Type B pancreatic cell (in vitro differentiated cells): ENCODE measurements around the gene CKM. TPM values are rescaled to one million over a fixed set of nuclear protein-coding genes. Genes with fewer than 3 reads are reported as not detected.

Experiments
- DNase-seq: peaks from one replicate; pipeline ENCODE4 v3.0.0; 2021; ENCODE audit warnings: mixed read lengths; ENCODE audit not compliant: unreplicated experiment; ENCODE audit errors: extremely low spot score
- H3K27ac Mint-ChIP-seq: 2 replicates; pipeline ENCODE4 v1.8.0; 2021; ENCODE audit warnings: mild to moderate bottlenecking, mixed read lengths
- H3K27me3 Mint-ChIP-seq: 2 replicates; pipeline ENCODE4 v1.8.0; 2021; ENCODE audit warnings: mixed read lengths
- H3K36me3 Mint-ChIP-seq: 2 replicates; pipeline ENCODE4 v1.8.0; 2021; ENCODE audit warnings: mixed read lengths
- H3K4me1 Mint-ChIP-seq: one replicate; pipeline ENCODE4 v1.8.0; 2021; ENCODE audit warnings: mixed read lengths; ENCODE audit not compliant: unreplicated experiment
- H3K4me3 Mint-ChIP-seq: 2 replicates; pipeline ENCODE4 v1.8.0; 2021; ENCODE audit warnings: mild to moderate bottlenecking, mixed read lengths
- H3K9me3 Mint-ChIP-seq: 2 replicates; pipeline ENCODE4 v1.8.0; 2021; ENCODE audit warnings: mixed read lengths
- total RNA-seq: library from RNA; stranded (reverse); gene quantifications from 2 replicates; pipeline ENCODE4 v1.2.1, GENCODE V29; 2021; ENCODE audit warnings: low replicate concordance
- TF ChIP-seq, protein P1 (sequence below): fragments of 200-600 bp; sonication (generic); conservative IDR thresholded peaks from 2 replicates; pipeline ENCODE4 v1.5.0; 2021; ENCODE audit warnings: antibody characterized with exemption, mild to moderate bottlenecking

The CKM gene
- total RNA-seq, 1 donor from 2014 or later: 0.24 TPM

DNA sequence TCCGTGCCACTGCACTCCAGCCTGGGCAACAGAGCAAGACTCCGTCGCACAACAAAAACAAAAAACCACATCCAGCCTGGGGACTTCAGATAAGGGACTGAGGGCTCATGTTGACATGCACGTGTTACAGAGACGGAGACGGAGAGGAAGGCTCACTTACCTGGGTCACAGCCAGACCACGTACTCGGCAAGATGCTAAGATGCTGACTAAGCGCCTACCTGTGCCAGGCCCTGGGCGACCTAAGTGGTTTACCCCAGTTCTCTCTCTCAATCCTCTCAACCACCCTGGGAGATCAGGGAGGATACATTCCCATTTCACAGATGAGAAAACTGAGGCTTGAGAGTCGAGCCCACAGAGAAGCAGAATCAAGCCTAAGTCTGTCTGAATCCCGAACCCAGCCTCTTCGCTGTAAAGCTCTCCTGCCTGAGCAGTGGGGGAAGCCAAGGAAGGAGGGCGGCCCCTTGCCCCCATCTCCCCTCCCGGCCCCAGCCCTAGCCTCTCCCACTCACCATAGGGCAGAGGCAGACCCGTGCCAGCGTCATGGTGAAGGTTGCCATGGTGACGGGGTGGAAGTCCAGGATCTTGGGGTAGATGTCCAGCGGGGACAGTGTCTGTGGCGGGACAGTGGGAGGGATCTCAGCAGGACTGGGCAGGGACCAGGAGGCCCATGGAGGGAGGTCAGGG is 34.2 kb upstream of the CKM start:
- no peaks in the 10 kb centered on the region for H3K9me3 Mint-ChIP-seq
- H3K4me3 Mint-ChIP-seq: no peak overlapping the region
- no peaks in the 10 kb centered on the region for H3K4me1 Mint-ChIP-seq
- peaks cover 8% of the 10 kb centered on the region for H3K36me3 Mint-ChIP-seq
- DNase-seq: no peak
- TF ChIP-seq, protein P1, sequence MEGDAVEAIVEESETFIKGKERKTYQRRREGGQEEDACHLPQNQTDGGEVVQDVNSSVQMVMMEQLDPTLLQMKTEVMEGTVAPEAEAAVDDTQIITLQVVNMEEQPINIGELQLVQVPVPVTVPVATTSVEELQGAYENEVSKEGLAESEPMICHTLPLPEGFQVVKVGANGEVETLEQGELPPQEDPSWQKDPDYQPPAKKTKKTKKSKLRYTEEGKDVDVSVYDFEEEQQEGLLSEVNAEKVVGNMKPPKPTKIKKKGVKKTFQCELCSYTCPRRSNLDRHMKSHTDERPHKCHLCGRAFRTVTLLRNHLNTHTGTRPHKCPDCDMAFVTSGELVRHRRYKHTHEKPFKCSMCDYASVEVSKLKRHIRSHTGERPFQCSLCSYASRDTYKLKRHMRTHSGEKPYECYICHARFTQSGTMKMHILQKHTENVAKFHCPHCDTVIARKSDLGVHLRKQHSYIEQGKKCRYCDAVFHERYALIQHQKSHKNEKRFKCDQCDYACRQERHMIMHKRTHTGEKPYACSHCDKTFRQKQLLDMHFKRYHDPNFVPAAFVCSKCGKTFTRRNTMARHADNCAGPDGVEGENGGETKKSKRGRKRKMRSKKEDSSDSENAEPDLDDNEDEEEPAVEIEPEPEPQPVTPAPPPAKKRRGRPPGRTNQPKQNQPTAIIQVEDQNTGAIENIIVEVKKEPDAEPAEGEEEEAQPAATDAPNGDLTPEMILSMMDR: no peak
- H3K27ac Mint-ChIP-seq: no peak overlapping the region
- H3K27me3 Mint-ChIP-seq: no peaks in the 10 kb centered on the region

DNA sequence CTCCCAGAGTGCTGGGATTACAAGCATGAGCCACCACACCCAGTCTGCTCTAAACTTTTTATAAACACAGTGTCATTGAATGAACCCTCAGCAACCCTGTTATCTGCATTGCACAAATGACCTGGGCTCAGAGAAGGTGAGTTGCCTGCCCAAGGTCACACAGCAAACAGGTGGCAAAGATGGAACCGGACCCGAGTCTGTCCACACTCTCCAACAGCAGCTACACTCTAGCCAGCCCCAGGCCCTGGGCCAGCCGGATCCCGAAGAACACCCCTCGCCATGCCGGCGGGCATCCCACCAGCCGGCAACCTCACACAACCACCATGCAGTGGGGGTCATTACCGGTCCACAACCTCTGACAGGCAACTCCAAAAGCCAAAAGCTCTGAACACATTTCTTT is 33.2 kb upstream of the CKM start:
- no peak for DNase-seq
- H3K4me1 Mint-ChIP-seq: no peaks in the 10 kb centered on the region
- no peaks in the 10 kb centered on the region for H3K9me3 Mint-ChIP-seq
- peaks cover 5% of the 10 kb centered on the region for H3K36me3 Mint-ChIP-seq
- TF ChIP-seq, protein P1: no peak
- no peak overlapping the region for H3K27ac Mint-ChIP-seq
- no peaks in the 10 kb centered on the region for H3K27me3 Mint-ChIP-seq
- no peak overlapping the region for H3K4me3 Mint-ChIP-seq

DNA sequence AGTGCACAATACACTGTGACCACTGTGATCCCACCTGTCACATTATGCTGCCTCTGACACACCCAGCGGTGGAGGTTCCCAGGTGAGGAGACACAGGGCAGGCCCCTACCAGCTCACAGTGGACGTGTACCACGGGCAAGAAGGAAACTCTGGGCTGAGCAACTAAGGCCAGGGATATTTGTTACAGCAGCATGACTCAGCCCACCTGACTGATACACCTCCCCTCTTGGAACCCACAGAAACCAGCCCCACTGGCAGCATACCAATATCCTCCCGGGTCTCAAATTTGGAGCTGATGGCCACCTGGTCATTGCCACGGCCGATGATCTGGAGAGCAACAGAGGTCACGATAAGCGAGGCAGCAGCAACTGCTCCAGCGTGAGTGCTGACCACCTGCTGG is 32.7 kb upstream of the CKM start:
- no peak overlapping the region for H3K27ac Mint-ChIP-seq

DNA sequence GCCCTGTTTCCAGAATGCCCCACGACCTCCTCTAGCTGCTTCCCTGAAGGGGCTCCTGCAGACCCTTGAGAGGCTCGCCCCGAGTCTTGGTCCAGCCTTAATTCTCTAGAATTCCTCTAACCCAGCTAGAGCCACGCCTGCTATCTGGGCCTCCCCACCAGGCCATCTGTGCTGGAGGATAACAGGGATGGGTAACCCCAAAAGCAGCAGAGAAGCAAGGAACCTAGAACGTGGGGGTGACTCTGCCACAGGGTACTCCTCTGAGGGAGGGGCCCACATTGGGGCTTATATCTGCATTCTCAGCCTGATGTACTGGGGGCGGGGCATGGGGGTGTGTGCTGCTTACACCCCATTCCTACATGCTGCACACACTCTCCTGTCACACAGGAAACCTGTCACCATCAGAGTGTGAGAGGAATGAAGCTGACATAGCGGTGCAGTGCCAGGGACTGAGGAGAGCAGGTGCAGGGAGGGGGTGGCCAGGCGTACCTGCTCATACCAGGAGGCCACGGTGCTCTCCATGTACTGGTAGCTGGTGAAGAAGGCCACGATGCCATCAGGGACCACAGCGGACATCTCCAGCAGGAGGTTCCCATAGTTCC is 31.7 kb upstream of the CKM start:
- H3K27me3 Mint-ChIP-seq: no peaks in the 10 kb centered on the region
- peaks cover 7% of the 10 kb centered on the region for H3K36me3 Mint-ChIP-seq
- H3K4me3 Mint-ChIP-seq: no peak overlapping the region
- no peak for DNase-seq
- H3K9me3 Mint-ChIP-seq: no peaks in the 10 kb centered on the region
- TF ChIP-seq, protein P1: no peak
- no peaks in the 10 kb centered on the region for H3K4me1 Mint-ChIP-seq
- no peak overlapping the region for H3K27ac Mint-ChIP-seq

More for the DNA sequence above, 32.7 kb upstream of the CKM start:
- peaks cover 7% of the 10 kb centered on the region for H3K36me3 Mint-ChIP-seq
- no peaks in the 10 kb centered on the region for H3K9me3 Mint-ChIP-seq
- H3K4me1 Mint-ChIP-seq: no peaks in the 10 kb centered on the region
- no peaks in the 10 kb centered on the region for H3K27me3 Mint-ChIP-seq
- no peak for DNase-seq
- TF ChIP-seq, protein P1: no peak
- H3K4me3 Mint-ChIP-seq: no peak overlapping the region

DNA sequence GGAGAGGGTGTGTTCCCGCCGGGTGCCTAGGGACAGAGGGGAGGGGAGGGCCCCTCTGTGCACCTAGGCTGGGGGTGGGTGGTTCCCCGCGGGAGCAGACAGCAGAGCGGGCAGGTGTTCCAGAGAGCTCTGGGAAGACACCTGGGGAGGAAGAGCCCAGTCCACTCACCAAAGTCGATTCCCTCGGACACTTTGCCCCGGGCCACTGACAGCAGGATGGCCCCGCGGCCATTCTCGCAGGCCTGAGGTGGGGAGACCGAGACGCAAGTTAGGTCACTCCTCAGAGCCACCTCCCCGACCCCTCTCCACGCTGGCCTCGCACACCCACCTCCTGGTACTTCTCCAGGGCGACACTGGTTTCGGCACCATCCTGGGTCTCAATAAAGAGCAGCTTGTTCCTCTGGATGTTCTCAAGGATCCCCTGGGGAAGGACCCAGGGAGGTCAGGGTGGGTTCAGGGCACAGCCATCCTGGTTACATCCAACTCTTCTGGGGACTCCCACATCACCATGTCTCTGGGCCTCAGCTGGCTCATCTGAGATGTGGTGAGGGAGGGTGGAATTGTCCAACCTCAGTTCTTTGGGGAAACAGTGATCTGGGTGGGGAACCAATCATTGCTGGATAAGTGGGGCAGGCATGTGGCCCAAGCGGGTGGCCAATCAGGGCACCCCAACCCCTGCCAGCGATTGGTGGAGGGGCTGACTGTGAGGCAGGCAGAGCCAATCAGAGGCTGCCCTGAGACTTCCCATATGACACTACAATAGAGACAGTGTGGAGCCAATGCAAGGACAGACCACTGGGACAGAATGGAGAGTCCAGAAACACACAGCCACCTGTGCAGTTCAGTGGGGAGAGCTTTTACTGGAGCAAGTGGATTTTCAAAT is 30.5 kb upstream of the CKM start:
- no peaks in the 10 kb centered on the region for H3K9me3 Mint-ChIP-seq
- no peaks in the 10 kb centered on the region for H3K27me3 Mint-ChIP-seq
- H3K36me3 Mint-ChIP-seq: peaks cover 7% of the 10 kb centered on the region
- DNase-seq: no peak
- no peaks in the 10 kb centered on the region for H3K4me1 Mint-ChIP-seq
- TF ChIP-seq, protein P1: no peak
- H3K4me3 Mint-ChIP-seq: no peak overlapping the region
- H3K27ac Mint-ChIP-seq: no peak overlapping the region
